Caco-2 (cell line): ENCODE measurements around the gene CD151. TPM values are rescaled to one million over a fixed set of nuclear protein-coding genes. Genes with fewer than 3 reads are reported as not detected.

Experiments
- BruUV-seq: library from RNA; stranded (reverse); fragments of 400-500 nt; replicated peaks from 2 replicates; lab custom pipeline; 2021; lab: Mats Ljungman, UMichigan
- CTCF ChIA-PET: fragments of 300-600 bp; sonication (Branson Sonifier 250); formaldehyde crosslinking; loops from one replicate; lab custom pipeline; 2022; ENCODE audit warnings: antibody characterized with exemption; lab: Charles Lee
- POLR2A ChIA-PET: fragments of 300-600 bp; sonication (Branson Sonifier 250); formaldehyde crosslinking; loops from one replicate; lab custom pipeline; 2022; ENCODE audit warnings: antibody characterized with exemption; lab: Charles Lee
- DNase-seq, 2 experiments: peaks; one replicate each; pipeline versions ENCODE4 v3.0.0 to v3.0.0-alpha.2; 2020 to 2022
- H3K27me3 ChIP-seq: replicated peaks from 2 replicates; pipeline ENCODE4 v1.6.0; 2011; ENCODE audit warnings: low read length; ENCODE audit not compliant: control insufficient read depth, insufficient read depth
- H3K36me3 ChIP-seq: 2 replicates; pipeline ENCODE4 v1.5.1; 2011; ENCODE audit warnings: low read length; ENCODE audit not compliant: control insufficient read depth, insufficient read depth
- H3K4me1 ChIP-seq: fragments of 250-450 bp; sonication (Bioruptor Pico); 2 replicates; pipeline ENCODE4 v1.5.1; 2020; ENCODE audit warnings: mild to moderate bottlenecking
- H3K4me3 ChIP-seq: 2 replicates; pipeline ENCODE4 v1.5.1; 2011; ENCODE audit warnings: low read depth, mild to moderate bottlenecking, control low read depth, low read length
- H3K9me3 ChIP-seq: fragments of 250-450 bp; sonication (Bioruptor Pico); 2 replicates; pipeline ENCODE4 v1.5.1; 2020; ENCODE audit warnings: mild to moderate bottlenecking, moderate library complexity
- H3K27ac Mint-ChIP-seq: one replicate; pipeline ENCODE4 v1.8.0; 2022; ENCODE audit warnings: mixed read lengths; ENCODE audit not compliant: unreplicated experiment
- H3K27me3 Mint-ChIP-seq: one replicate; pipeline ENCODE4 v1.8.0; 2022; ENCODE audit warnings: mixed read lengths; ENCODE audit not compliant: insufficient read depth, unreplicated experiment
- H3K36me3 Mint-ChIP-seq: one replicate; pipeline ENCODE4 v1.8.0; 2022; ENCODE audit warnings: mild to moderate bottlenecking, mixed read lengths; ENCODE audit not compliant: insufficient read depth, unreplicated experiment
- H3K4me1 Mint-ChIP-seq: one replicate; pipeline ENCODE4 v1.8.0; 2022; ENCODE audit warnings: low read depth, mixed read lengths; ENCODE audit not compliant: unreplicated experiment
- H3K4me3 Mint-ChIP-seq: one replicate; pipeline ENCODE4 v1.8.0; 2022; ENCODE audit warnings: mild to moderate bottlenecking, moderate library complexity, mixed read lengths; ENCODE audit not compliant: unreplicated experiment
- H3K9me3 Mint-ChIP-seq: one replicate; pipeline ENCODE4 v1.8.0; 2022; ENCODE audit warnings: mixed read lengths; ENCODE audit not compliant: unreplicated experiment
- intact Hi-C: fragments of 100-400 bp; cut with micrococcal nuclease; formaldehyde crosslinking; loops from one replicate; pipeline ENCODE4 v1.10.0; 2022; ENCODE audit not compliant: unreplicated experiment
- total RNA-seq: library from RNA; stranded (reverse); gene quantifications from 2 replicates; pipeline ENCODE4 v1.2.3, GENCODE V29; 2022
- TF ChIP-seq, protein P1 (sequence below), 2 experiments: fragments of 200-600 bp in 1 of 2; IDR thresholded peaks; 1 replicate in 1 of 2; 2 replicates in 1 of 2; pipeline versions ENCODE4 v1.5.1 to v1.8.0; 2011 to 2022; ENCODE audit warnings: antibody characterized with exemption in 1 of 2, control low read depth in 1 of 2, inconsistent platforms in 1 of 2, low read depth in 1 of 2, low read length in 1 of 2, mild to moderate bottlenecking in 1 of 2, moderate library complexity in 1 of 2; ENCODE audit not compliant: insufficient read depth in 1 of 2, severe bottlenecking in 1 of 2, unreplicated experiment in 1 of 2

The CD151 gene
- total RNA-seq, 1 experiment from 2014 or later: 268 TPM

DNA sequence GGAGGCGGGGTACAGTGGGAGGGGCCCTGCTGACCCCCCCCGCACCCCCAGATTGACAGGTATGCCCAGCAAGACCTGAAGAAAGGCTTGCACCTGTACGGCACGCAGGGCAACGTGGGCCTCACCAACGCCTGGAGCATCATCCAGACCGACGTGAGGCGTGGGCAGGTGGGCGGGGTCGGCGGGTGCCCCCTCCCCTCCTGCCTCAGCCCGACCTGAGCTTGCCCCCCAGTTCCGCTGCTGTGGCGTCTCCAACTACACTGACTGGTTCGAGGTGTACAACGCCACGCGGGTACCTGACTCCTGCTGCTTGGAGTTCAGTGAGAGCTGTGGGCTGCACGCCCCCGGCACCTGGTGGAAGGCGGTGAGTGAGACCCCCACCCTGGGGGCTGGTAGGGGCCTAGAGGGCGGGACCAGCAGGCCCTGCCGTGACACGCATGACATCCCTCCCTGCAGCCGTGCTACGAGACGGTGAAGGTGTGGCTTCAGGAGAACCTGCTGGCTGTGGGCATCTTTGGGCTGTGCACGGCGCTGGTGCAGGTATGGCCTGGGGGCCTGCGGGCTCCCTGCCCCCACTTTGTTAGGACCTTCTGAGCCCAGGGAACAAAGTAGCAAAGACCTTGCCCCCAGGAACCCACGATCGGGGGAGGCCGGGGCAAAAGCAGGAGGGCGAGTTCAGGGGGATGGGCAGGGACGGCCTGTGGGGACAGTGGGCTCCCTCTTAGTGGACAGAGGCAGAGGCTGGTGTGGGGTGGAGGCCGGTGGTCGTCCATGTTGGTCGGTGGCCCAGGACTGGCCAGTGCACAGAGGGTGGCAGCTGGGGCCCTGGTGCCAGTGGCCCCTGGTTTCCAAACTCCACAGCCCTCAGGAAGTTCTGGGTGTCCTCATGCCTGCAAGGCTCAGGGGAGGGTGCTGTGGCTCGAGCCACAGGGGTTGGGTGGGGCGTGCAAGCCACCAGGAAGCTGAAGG, 33.0 kb downstream of the CD151 start:
- H3K4me3 ChIP-seq: no peak overlapping the region
- no TSS peak for BruUV-seq
- intact Hi-C loops: no loop called here
- no peaks in the 10 kb centered on the region; the same call in 1 of the 2 replicates for H3K36me3 ChIP-seq
- Mint-ChIP-seq H3K9me3 (no peaks in the 10 kb centered on the region), H3K36me3 (peaks cover 96% of the 10 kb centered on the region), H3K4me1 (no peaks in the 10 kb centered on the region), H3K27ac (no peak overlapping the region), H3K4me3 (no peak overlapping the region), H3K27me3 (no peaks in the 10 kb centered on the region)
- H3K27me3 ChIP-seq: no peaks in the 10 kb centered on the region
- no peak for DNase-seq
- H3K9me3 ChIP-seq: no peaks in the 10 kb centered on the region
- TF ChIP-seq, protein P1, sequence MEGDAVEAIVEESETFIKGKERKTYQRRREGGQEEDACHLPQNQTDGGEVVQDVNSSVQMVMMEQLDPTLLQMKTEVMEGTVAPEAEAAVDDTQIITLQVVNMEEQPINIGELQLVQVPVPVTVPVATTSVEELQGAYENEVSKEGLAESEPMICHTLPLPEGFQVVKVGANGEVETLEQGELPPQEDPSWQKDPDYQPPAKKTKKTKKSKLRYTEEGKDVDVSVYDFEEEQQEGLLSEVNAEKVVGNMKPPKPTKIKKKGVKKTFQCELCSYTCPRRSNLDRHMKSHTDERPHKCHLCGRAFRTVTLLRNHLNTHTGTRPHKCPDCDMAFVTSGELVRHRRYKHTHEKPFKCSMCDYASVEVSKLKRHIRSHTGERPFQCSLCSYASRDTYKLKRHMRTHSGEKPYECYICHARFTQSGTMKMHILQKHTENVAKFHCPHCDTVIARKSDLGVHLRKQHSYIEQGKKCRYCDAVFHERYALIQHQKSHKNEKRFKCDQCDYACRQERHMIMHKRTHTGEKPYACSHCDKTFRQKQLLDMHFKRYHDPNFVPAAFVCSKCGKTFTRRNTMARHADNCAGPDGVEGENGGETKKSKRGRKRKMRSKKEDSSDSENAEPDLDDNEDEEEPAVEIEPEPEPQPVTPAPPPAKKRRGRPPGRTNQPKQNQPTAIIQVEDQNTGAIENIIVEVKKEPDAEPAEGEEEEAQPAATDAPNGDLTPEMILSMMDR (IDR thresholded peaks at IDR 0.05; ENCODE audit: insufficient read depth in 1 of 2, low read depth in 1 of 2, low read length in 1 of 2, severe bottlenecking in 1 of 2, unreplicated experiment in 1 of 2): no peak
- ChIA-PET CTCF (no interaction called here), POLR2A (interaction anchor here (0.8 kb wide), 1 partner anchor 9 kb away, joined by 8 read pairs; no protein-coding TSS in a partner anchor)
- no peaks in the 10 kb centered on the region for H3K4me1 ChIP-seq

DNA sequence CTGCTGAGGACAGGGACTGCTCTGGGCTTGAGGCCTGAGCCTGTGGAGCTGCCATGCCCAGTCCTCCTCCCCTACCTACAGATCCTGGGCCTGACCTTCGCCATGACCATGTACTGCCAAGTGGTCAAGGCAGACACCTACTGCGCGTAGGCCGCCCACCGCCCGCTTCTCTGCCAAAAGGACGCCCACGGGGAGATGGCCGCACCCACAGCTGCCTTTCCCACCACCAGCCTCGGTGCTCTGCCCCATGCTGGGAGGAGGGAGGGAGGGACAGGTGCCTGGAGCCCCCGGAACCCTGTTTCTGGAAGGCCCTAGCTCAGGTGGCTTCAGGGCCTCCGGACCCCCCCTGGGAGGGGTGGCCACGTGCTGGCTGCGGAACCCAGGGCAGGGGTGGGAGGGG, 33.7 kb downstream of the CD151 start:
- Mint-ChIP-seq H3K27me3 (no peaks in the 10 kb centered on the region), H3K36me3 (peaks cover 95% of the 10 kb centered on the region), H3K4me3 (no peak overlapping the region), H3K4me1 (no peaks in the 10 kb centered on the region), H3K9me3 (no peaks in the 10 kb centered on the region), H3K27ac (no peak overlapping the region)
- intact Hi-C loops: no loop called here
- no peak for DNase-seq
- POLR2A ChIA-PET: interaction anchor here (0.8 kb wide), 1 partner anchor 10 kb away, joined by 8 read pairs; no protein-coding TSS in a partner anchor
- BruUV-seq: no TSS peak
- Histone ChIP-seq H3K27me3 (no peaks in the 10 kb centered on the region), H3K4me3 (no peak overlapping the region), H3K36me3 (no peaks in the 10 kb centered on the region; the same call in 1 of the 2 replicates), H3K4me1 (no peaks in the 10 kb centered on the region), H3K9me3 (no peaks in the 10 kb centered on the region)
- TF ChIP-seq, protein P1 (IDR thresholded peaks at IDR 0.05; ENCODE audit: insufficient read depth in 1 of 2, low read depth in 1 of 2, low read length in 1 of 2, severe bottlenecking in 1 of 2, unreplicated experiment in 1 of 2): no peak
- CTCF ChIA-PET: no interaction called here

- CTCF ChIA-PET: interaction anchor here (0.7 kb wide), 1 partner anchor 208 kb away, joined by 4 read pairs; no protein-coding TSS in a partner anchor
- TF ChIP-seq, protein P1 (IDR thresholded peaks at IDR 0.05; ENCODE audit: insufficient read depth in 1 of 2, low read depth in 1 of 2, low read length in 1 of 2, severe bottlenecking in 1 of 2, unreplicated experiment in 1 of 2): no peak
- DNase-seq: no peak
- Mint-ChIP-seq H3K9me3 (no peaks in the 10 kb centered on the region), H3K27ac (no peak overlapping the region), H3K36me3 (peaks cover 95% of the 10 kb centered on the region), H3K27me3 (no peaks in the 10 kb centered on the region), H3K4me1 (no peaks in the 10 kb centered on the region), H3K4me3 (no peak overlapping the region)
- Histone ChIP-seq H3K9me3 (no peaks in the 10 kb centered on the region), H3K4me1 (no peaks in the 10 kb centered on the region), H3K4me3 (no peak overlapping the region), H3K27me3 (no peaks in the 10 kb centered on the region), H3K36me3 (no peaks in the 10 kb centered on the region; the same call in 1 of the 2 replicates)
- intact Hi-C loops: no loop called here
- BruUV-seq: no TSS peak
- POLR2A ChIA-PET: no interaction called here
Measured at GRCh38 chr11:867856-868358, 35.2 kb downstream of the CD151 start.
